K562 (cell line): ENCODE measurements around the gene TOX2. TPM values are rescaled to one million over a fixed set of nuclear protein-coding genes. Genes with fewer than 3 reads are reported as not detected.

ENCODE experiments used
- ATAC-seq: fragments of 200-7000 bp; cut with Tn5 transposase; 3 replicates; pipeline ENCODE4 v1.9.1; 2020; ENCODE audit warnings: moderate library complexity
- BruUV-seq: library from RNA; stranded (reverse); fragments of 400-500 nt; replicated peaks from 2 replicates; lab custom pipeline; 2021; lab: Mats Ljungman, UMichigan
- CTCF ChIA-PET: fragments of 300-600 bp; formaldehyde crosslinking; extraction: SDS; loops from one replicate; lab custom pipeline; 2021; ENCODE audit warnings: low intra/inter-chr PET ratio; lab: Yijun Ruan, JAX
- POLR2A ChIA-PET: fragments of 300-600, 350-650 bp; sonication (Branson Sonifier 250); formaldehyde crosslinking; extraction: SDS; loops from one replicate; lab custom pipeline; 2021; ENCODE audit warnings: antibody characterized with exemption, inconsistent platforms; lab: Yijun Ruan, JAX
- DNase-seq, 4 experiments: peaks; one replicate each; pipeline versions ENCODE4 v3.0.0 to v3.0.0-alpha.2; 2011 to 2018; ENCODE audit warnings: low spot score in 3 of 4, mixed read lengths in 3 of 4; ENCODE audit errors: extremely low read depth in 1 of 4
- FAIRE-seq: peaks from 2 replicates; lab custom pipeline; 2011; peaks lifted over from hg19 to GRCh38; lab: Jason Lieb, UNC
- H2AFZ ChIP-seq: 2 replicates; pipeline ENCODE4 v1.6.0; 2011; ENCODE audit warnings: low read depth, low read length, control low read depth, inconsistent platforms
- H3K27ac ChIP-seq: fragments of 200-600 bp; 3 replicates; pipeline ENCODE4 v1.8.0; 2011; ENCODE audit warnings: low read depth, mild to moderate bottlenecking, control low read depth, inconsistent platforms, low read length, moderate library complexity, mixed read lengths; ENCODE audit errors: extremely low read depth
- H3K27me3 ChIP-seq, 2 experiments: fragments of 300-600 bp in 1 of 2; 2 replicates in 1 of 2; 3 replicates in 1 of 2; pipeline versions ENCODE4 v1.6.0 to v1.8.0; 2011; ENCODE audit warnings: inconsistent platforms in 2 of 2, low read length in 2 of 2, mild to moderate bottlenecking in 1 of 2, mixed read lengths in 1 of 2, moderate library complexity in 1 of 2; ENCODE audit not compliant: control insufficient read depth in 2 of 2, insufficient read depth in 2 of 2
- H3K36me3 ChIP-seq: fragments of 300-600 bp; 3 replicates; pipeline ENCODE4 v1.8.0; 2011; ENCODE audit warnings: mild to moderate bottlenecking, low read length, inconsistent platforms; ENCODE audit not compliant: control insufficient read depth, insufficient read depth
- H3K4me1 ChIP-seq, 2 experiments: fragments of 200-600 bp in 1 of 2; replicated peaks in 1 of 2; 2 replicates in 1 of 2; 3 replicates in 1 of 2; pipeline versions ENCODE4 v1.5.1 to v1.8.0; 2011; ENCODE audit warnings: inconsistent platforms in 2 of 2, low read length in 2 of 2, mild to moderate bottlenecking in 1 of 2, mixed read lengths in 1 of 2, moderate library complexity in 1 of 2; ENCODE audit not compliant: control insufficient read depth in 2 of 2, insufficient read depth in 2 of 2
- H3K4me2 ChIP-seq: 2 replicates; pipeline ENCODE4 v1.6.1; 2011; ENCODE audit warnings: low read length, control low read depth, inconsistent platforms, mixed read lengths; ENCODE audit not compliant: insufficient read depth
- H3K4me3 ChIP-seq: fragments of 200-600 bp; sonication (generic), shearing (Covaris generic); 2 replicates; pipeline ENCODE4 v1.5.1; 2016; ENCODE audit warnings: control low read depth, inconsistent platforms
- H3K79me2 ChIP-seq: fragments of 200-600 bp; 3 replicates; pipeline ENCODE4 v1.8.0; 2011; ENCODE audit warnings: low read length, inconsistent platforms; ENCODE audit not compliant: control insufficient read depth, insufficient read depth
- H3K9ac ChIP-seq, 2 experiments: 2 replicates each; pipeline versions ENCODE4 v1.6.0 to v1.6.1; 2011; ENCODE audit warnings: low read depth in 2 of 2, low read length in 2 of 2, control low read depth in 1 of 2, inconsistent platforms in 1 of 2, mild to moderate bottlenecking in 1 of 2, mixed read lengths in 1 of 2; ENCODE audit not compliant: insufficient read depth in 1 of 2
- H3K9me1 ChIP-seq: one replicate; pipeline ENCODE4 v1.6.0; 2011; ENCODE audit warnings: inconsistent platforms, mild to moderate bottlenecking, low read length, moderate library complexity; ENCODE audit not compliant: control insufficient read depth, insufficient read depth
- H3K9me3 ChIP-seq: replicated peaks from 2 replicates; pipeline ENCODE4 v1.5.1; 2011; ENCODE audit warnings: low read depth, low read length, inconsistent platforms; ENCODE audit not compliant: control insufficient read depth, insufficient read depth
- H4K20me1 ChIP-seq: replicated peaks from 2 replicates; pipeline ENCODE4 v1.6.1; 2011; ENCODE audit warnings: low read length, inconsistent platforms, mixed read lengths; ENCODE audit not compliant: control insufficient read depth, insufficient read depth
- CAMTA2 ChIP-seq: fragments of 250-450 bp; sonication (Bioruptor Pico); conservative IDR thresholded peaks from 2 replicates; pipeline ENCODE4 v1.5.1; 2022
- COPS2 ChIP-seq: fragments of 450-650 bp; conservative IDR thresholded peaks from 2 replicates; pipeline ENCODE4 v1.6.1; 2016; ENCODE audit warnings: mild to moderate bottlenecking, moderate library complexity
- DMBX1 ChIP-seq: fragments of 250-450 bp; sonication (Bioruptor Pico); IDR thresholded peaks from 2 replicates; pipeline ENCODE4 v1.8.0; 2022; ENCODE audit warnings: inconsistent platforms, mild to moderate bottlenecking, moderate library complexity, borderline replicate concordance
- ELK1 ChIP-seq: sonication (generic); formaldehyde crosslinking; IDR thresholded peaks from 2 replicates; pipeline ENCODE4 v1.8.1; 2022; ENCODE audit warnings: missing genetic modification reagents
- NFXL1 ChIP-seq: fragments of 450-650 bp; formaldehyde crosslinking; IDR thresholded peaks from 2 replicates; pipeline ENCODE4 v1.4.0; 2021; ENCODE audit warnings: mild to moderate bottlenecking
- POLR2H ChIP-seq: IDR thresholded peaks from 2 replicates; pipeline ENCODE4 v1.6.1; 2016; ENCODE audit warnings: missing genetic modification characterization, low read depth, mild to moderate bottlenecking, control low read depth, missing compliant biosample characterization, moderate library complexity
- SMARCE1 ChIP-seq: fragments of 450-650 bp; IDR thresholded peaks from 2 replicates; pipeline ENCODE4 v1.7.1; 2016; ENCODE audit warnings: mild to moderate bottlenecking
- SNIP1 ChIP-seq: fragments of 450-650 bp; IDR thresholded peaks from 2 replicates; pipeline ENCODE4 v1.7.1; 2017; ENCODE audit warnings: low read depth, mild to moderate bottlenecking
- SRSF7 ChIP-seq: fragments of 200-400 bp; formaldehyde crosslinking; optimal IDR thresholded peaks from 2 replicates; pipeline ENCODE3; 2017; ENCODE audit warnings: mild to moderate bottlenecking, low read depth, low read length
- TCF7 ChIP-seq: sonication (generic); IDR thresholded peaks from 2 replicates; pipeline ENCODE4 v1.6.1; 2016; ENCODE audit warnings: antibody characterized with exemption, borderline replicate concordance
- ZNF639 ChIP-seq, 2 experiments: fragments of 200-800 bp in 1 of 2; sonication (Bioruptor generic) in 1 of 2; sonication (generic) in 1 of 2; formaldehyde crosslinking in 1 of 2; IDR thresholded peaks in 1 of 2; conservative IDR thresholded peaks in 1 of 2; 2 replicates each; pipeline versions ENCODE4 v1.5.0 to v1.6.1; 2016 to 2020; ENCODE audit warnings: missing compliant biosample characterization in 1 of 2, missing genetic modification characterization in 1 of 2, missing genetic modification reagents in 1 of 2
- ZNF766 ChIP-seq: fragments of 200-800 bp; sonication (Bioruptor generic); conservative IDR thresholded peaks from 2 replicates; pipeline ENCODE4 v1.6.1; 2016; ENCODE audit warnings: missing genetic modification characterization, missing compliant biosample characterization
- ZNF785 ChIP-seq: fragments of 250-450 bp; sonication (Bioruptor Pico); IDR thresholded peaks from 2 replicates; pipeline ENCODE4 v1.4.0; 2020; ENCODE audit warnings: mild to moderate bottlenecking
- WGBS: fragments of 100-300 bp; shearing (Covaris generic); methylation state at CpG from one replicate; pipeline ENCODE4 v1.1.6; 2016; ENCODE audit warnings: low coverage, mixed read lengths; ENCODE audit not compliant: insufficient coverage; ENCODE audit errors: missing lambda C conversion rate; 5-methylcytosine and 5-hydroxymethylcytosine counted together
- in situ Hi-C: fragments of 300-500 bp; cut with MboI; formaldehyde crosslinking; loops from 4 replicates; pipeline ENCODE4 v1.15.0; 2018; ENCODE audit warnings: inconsistent platforms, mixed read lengths
- intact Hi-C: fragments of 100-400 bp; cut with micrococcal nuclease; formaldehyde crosslinking; loops from 2 replicates; pipeline ENCODE4 v1.14.2; 2022
- polyA plus RNA-seq, 8 experiments: library from polyadenylated mRNA; depleted of rRNA in 4 of 8; stranded (reverse) in 5 of 8; unstranded in 3 of 8; fragments of >200 nt; fragmentation: Nextera tagmentation in 2 of 8; fragmentation: Illumina TruSeq in 1 of 8; extraction: Ambion mirVana in 2 of 8; extraction: Trizol in 1 of 8; gene quantifications; 2 replicates each; pipeline versions ENCODE4 v1.2.1 to v1.2.3, GENCODE V29; 2011 to 2014; ENCODE audit warnings: inconsistent platforms in 1 of 8, missing spikeins in 1 of 8
- total RNA-seq, 7 experiments: library from RNA; depleted of rRNA in 6 of 7; stranded (reverse); fragments of >200 nt in 6 of 7; fragmentation: Illumina TruSeq in 2 of 7; extraction: Trizol in 2 of 7; gene quantifications; 2 replicates each; pipeline versions ENCODE4 v1.2.1 to v1.2.3, GENCODE V29; 2011 to 2021; ENCODE audit warnings: low replicate concordance in 1 of 7
- TF ChIP-seq, protein P1 (sequence below): fragments of 450-650 bp; formaldehyde crosslinking; IDR thresholded peaks from 2 replicates; pipeline ENCODE4 v1.4.0; 2022; ENCODE audit warnings: missing genetic modification characterization

The TOX2 gene
- total and polyA plus RNA-seq, 9 of the 15 experiments (the other 6 are each of a cell fraction or from before 2014, with no cell fraction given) = not detected

DNA sequence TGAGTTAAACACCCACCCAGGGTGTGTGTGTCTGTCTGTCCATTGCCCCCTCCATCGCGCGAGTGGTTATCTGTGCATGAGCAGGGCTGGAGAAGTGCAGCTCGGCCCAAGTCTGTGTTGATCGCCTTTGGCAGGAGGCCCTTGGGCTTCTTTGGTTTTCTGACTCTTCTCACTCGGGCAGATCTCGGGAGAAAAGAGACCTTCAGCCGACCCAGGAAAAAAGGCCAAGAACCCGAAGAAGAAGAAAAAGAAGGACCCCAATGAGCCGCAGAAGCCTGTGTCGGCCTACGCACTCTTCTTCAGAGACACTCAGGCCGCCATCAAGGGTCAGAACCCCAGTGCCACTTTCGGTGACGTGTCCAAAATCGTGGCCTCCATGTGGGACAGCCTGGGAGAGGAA is 139.5 kb downstream of the TOX2 start:
- peaks cover 17 to 56% of the 10 kb centered on the region in 2 experiments; a peak in 4 of 5 replicates for H3K27me3 ChIP-seq
- H3K4me3 ChIP-seq = no peak overlapping the region
- H2AFZ ChIP-seq = no peak overlapping the region
- no peak for FAIRE-seq
- H3K27ac ChIP-seq = no peak overlapping the region
- no peak for ATAC-seq
- intact Hi-C loops = no loop called here
- no peak overlapping the region for H3K4me2 ChIP-seq
- no peak overlapping the region for H3K9ac ChIP-seq
- ChIA-PET CTCF (no interaction called here), POLR2A (no interaction called here)
- TF ChIP-seq TCF7 (no peak), POLR2H (tag) (no peak), ZNF639 (CRISPR knock-in tag; conservative IDR thresholded peaks at IDR 0.05 in 1 of 2, IDR thresholded peaks at IDR 0.05 in 1 of 2) (no peak), ZNF785 (CRISPR knock-in tag) (no peak), COPS2 (no peak), ELK1 (no peak), SRSF7 (no peak), NFXL1 (CRISPR knock-in tag) (no peak), CAMTA2 (CRISPR knock-in tag) (no peak), SNIP1 (no peak), SMARCE1 (no peak), DMBX1 (CRISPR knock-in tag) (no peak), ZNF766 (CRISPR knock-in tag) (no peak)
- TF ChIP-seq, protein P1, sequence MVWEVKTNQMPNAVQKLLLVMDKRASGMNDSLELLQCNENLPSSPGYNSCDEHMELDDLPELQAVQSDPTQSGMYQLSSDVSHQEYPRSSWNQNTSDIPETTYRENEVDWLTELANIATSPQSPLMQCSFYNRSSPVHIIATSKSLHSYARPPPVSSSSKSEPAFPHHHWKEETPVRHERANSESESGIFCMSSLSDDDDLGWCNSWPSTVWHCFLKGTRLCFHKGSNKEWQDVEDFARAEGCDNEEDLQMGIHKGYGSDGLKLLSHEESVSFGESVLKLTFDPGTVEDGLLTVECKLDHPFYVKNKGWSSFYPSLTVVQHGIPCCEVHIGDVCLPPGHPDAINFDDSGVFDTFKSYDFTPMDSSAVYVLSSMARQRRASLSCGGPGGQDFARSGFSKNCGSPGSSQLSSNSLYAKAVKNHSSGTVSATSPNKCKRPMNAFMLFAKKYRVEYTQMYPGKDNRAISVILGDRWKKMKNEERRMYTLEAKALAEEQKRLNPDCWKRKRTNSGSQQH (CRISPR knock-in tag) = no peak
- TF ChIP-seq, all 486 proteins: peak for 0
- H3K9me3 ChIP-seq = no peaks in the 10 kb centered on the region
- 0 out of 2 replicates have a peak, but pooled peaks cover 4% of the 10 kb centered on the region for H4K20me1 ChIP-seq
- no peaks in the 10 kb centered on the region for H3K36me3 ChIP-seq
- no TSS peak for BruUV-seq
- no peaks in the 10 kb centered on the region for H3K4me1 ChIP-seq
- H3K9me1 ChIP-seq = no peaks in the 10 kb centered on the region
- DNase-seq = no peak
- no peaks in the 10 kb centered on the region for H3K79me2 ChIP-seq
- WGBS = 12% methylated on average over 15 of the region's 16 CpGs
- in situ Hi-C loops = no loop called here
